HG02763 (cell line): Measurements from ENCODE around the gene ERC1.
"Not testable (repeated sequence)": the region's sequence is repeated elsewhere in the genome, so short reads cannot be mapped to it uniquely, and the experiment has no call there.

Source experiments
- ATAC-seq: cut with Tn5 transposase; IDR thresholded peaks from one replicate; pipeline ENCODE4 v1.9.1; 2021; ENCODE audit warnings: mild to moderate bottlenecking, moderate library complexity; ENCODE audit not compliant: unreplicated experiment

The ERC1 gene

GRCh38 chr12:1216560-1216959 lies 225.5 kb downstream of the ERC1 start:
- ATAC-seq, result no peak

- no peak for ATAC-seq
Measured at GRCh38 chr12:1217191-1217949, 226.3 kb downstream of the ERC1 start.

- ATAC-seq, result no peak
Measured at GRCh38 chr12:1218369-1218768, 227.3 kb downstream of the ERC1 start.

GRCh38 chr12:1220127-1221092 lies 229.4 kb downstream of the ERC1 start:
- ATAC-seq, result no peak

- ATAC-seq, result no peak
Measured at GRCh38 chr12:1222858-1223639, 232.0 kb downstream of the ERC1 start.

GRCh38 chr12:1226951-1227350 lies 235.9 kb downstream of the ERC1 start:
- no peak for ATAC-seq

GRCh38 chr12:1234073-1234472 lies 243.1 kb downstream of the ERC1 start:
- no peak for ATAC-seq

- no peak for ATAC-seq
Measured at GRCh38 chr12:1246637-1247036, 255.6 kb downstream of the ERC1 start.

GRCh38 chr12:1250641-1251040 lies 259.6 kb downstream of the ERC1 start:
- no peak for ATAC-seq

GRCh38 chr12:1252758-1253157 lies 261.7 kb downstream of the ERC1 start:
- ATAC-seq, result no peak

- not testable (repeated sequence) for ATAC-seq
Measured at GRCh38 chr12:1255125-1255524, 264.1 kb downstream of the ERC1 start.

GRCh38 chr12:1255854-1256253 lies 264.8 kb downstream of the ERC1 start:
- not testable (repeated sequence) for ATAC-seq

GRCh38 chr12:1256285-1256684 lies 265.3 kb downstream of the ERC1 start:
- no peak for ATAC-seq

GRCh38 chr12:1256991-1257390 lies 266.0 kb downstream of the ERC1 start:
- no peak for ATAC-seq

GRCh38 chr12:1262011-1262410 lies 271.0 kb downstream of the ERC1 start:
- no peak for ATAC-seq

- no peak for ATAC-seq
Measured at GRCh38 chr12:1267243-1267642, 276.2 kb downstream of the ERC1 start.

- ATAC-seq, result no peak
Measured at GRCh38 chr12:1272142-1272541, 281.1 kb downstream of the ERC1 start.

GRCh38 chr12:1273051-1273450 lies 282.0 kb downstream of the ERC1 start:
- ATAC-seq, result no peak

- ATAC-seq, result no peak
Measured at GRCh38 chr12:1277905-1278304, 286.9 kb downstream of the ERC1 start.

- no peak for ATAC-seq
Measured at GRCh38 chr12:1279050-1279449, 288.0 kb downstream of the ERC1 start.

GRCh38 chr12:1280059-1280458 lies 289.0 kb downstream of the ERC1 start:
- ATAC-seq, result no peak
